WTC11 (cell line): ENCODE data around the gene PRSS23.

Source experiments
- PRRX2 ChIP-seq: fragments of 250-450 bp; sonication (Bioruptor Pico); IDR thresholded peaks from 2 replicates; pipeline ENCODE4 v1.8.0; 2021; ENCODE audit warnings: mild to moderate bottlenecking
- TP53 ChIP-seq: sonication (generic); formaldehyde crosslinking; IDR thresholded peaks from 2 replicates; pipeline ENCODE4 v1.8.1; 2023; ENCODE audit warnings: mild to moderate bottlenecking, missing genetic modification reagents
- TF ChIP-seq, protein P1 (sequence below): fragments of 200-600 bp; IDR thresholded peaks from 2 replicates; pipeline ENCODE4 v1.8.0; 2022; ENCODE audit warnings: antibody characterized with exemption

DNA sequence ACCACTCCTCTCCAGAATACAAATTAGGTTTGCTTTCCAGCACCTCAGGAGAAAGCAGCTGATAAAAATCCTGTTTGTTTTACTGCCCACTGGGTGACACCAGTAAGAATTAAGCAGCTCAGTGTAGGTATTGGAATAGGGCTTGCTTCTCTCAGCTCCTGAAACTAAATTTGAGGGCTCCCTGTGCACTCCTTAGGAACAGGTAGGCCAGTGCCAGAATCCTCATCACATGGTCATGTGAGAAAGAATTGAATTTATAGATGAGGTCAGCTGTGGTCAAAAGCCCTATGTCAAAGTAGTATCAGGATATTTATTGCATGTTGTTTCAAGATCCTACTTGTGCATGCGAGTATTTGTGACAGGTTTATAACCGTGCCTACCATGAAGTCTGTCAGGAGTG is 1.0 kb downstream of the PRSS23 start:
- TF ChIP-seq, protein P1, sequence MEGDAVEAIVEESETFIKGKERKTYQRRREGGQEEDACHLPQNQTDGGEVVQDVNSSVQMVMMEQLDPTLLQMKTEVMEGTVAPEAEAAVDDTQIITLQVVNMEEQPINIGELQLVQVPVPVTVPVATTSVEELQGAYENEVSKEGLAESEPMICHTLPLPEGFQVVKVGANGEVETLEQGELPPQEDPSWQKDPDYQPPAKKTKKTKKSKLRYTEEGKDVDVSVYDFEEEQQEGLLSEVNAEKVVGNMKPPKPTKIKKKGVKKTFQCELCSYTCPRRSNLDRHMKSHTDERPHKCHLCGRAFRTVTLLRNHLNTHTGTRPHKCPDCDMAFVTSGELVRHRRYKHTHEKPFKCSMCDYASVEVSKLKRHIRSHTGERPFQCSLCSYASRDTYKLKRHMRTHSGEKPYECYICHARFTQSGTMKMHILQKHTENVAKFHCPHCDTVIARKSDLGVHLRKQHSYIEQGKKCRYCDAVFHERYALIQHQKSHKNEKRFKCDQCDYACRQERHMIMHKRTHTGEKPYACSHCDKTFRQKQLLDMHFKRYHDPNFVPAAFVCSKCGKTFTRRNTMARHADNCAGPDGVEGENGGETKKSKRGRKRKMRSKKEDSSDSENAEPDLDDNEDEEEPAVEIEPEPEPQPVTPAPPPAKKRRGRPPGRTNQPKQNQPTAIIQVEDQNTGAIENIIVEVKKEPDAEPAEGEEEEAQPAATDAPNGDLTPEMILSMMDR: no peak
- TF ChIP-seq TP53 (CRISPR knock-in tag) (no peak), PRRX2 (CRISPR knock-in tag) (no peak)
